ENCODE results near the gene GLIS1.

DNA sequence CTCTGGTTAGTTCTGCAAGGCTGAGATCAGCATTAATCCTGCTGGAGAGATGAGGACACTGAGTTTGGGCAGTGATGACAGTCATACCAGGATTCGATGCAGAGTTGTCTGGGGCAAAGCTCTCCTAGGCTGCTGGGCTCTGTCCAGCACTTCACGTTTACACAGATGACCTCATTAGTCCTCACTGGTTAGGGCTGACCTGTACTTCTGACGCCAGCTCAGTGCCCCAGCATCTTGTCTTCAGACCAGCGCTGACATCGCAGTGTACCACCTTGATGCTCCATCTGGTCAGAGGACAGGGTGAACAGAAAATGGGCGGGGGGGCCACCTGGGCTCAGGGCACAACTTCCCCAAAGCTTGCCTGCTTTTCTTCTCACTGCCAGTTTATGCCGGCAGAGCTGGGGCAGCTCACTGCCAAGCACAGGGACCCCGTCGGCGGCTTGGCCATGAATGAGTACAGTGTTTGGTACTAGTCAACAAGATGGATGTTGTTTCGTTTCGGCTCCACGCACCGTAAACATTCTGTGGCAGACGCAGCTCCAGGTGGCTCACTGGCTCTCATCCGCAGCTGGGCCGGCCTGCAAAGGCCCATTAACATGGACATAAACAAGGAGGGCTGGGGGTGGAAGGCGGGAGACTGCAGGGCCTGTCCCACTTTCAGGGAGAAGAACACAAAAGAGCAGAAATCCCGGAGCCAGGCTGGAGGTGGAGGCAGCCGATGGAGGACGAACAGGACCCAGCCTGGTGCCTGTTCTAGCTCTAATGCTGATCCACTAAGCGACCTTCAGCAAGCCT, 118.7 kb downstream of the GLIS1 start:
- TF ChIP-seq, protein P1, sequence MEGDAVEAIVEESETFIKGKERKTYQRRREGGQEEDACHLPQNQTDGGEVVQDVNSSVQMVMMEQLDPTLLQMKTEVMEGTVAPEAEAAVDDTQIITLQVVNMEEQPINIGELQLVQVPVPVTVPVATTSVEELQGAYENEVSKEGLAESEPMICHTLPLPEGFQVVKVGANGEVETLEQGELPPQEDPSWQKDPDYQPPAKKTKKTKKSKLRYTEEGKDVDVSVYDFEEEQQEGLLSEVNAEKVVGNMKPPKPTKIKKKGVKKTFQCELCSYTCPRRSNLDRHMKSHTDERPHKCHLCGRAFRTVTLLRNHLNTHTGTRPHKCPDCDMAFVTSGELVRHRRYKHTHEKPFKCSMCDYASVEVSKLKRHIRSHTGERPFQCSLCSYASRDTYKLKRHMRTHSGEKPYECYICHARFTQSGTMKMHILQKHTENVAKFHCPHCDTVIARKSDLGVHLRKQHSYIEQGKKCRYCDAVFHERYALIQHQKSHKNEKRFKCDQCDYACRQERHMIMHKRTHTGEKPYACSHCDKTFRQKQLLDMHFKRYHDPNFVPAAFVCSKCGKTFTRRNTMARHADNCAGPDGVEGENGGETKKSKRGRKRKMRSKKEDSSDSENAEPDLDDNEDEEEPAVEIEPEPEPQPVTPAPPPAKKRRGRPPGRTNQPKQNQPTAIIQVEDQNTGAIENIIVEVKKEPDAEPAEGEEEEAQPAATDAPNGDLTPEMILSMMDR (conservative IDR thresholded peaks at IDR 0.05) = no peak
- TF ChIP-seq EZH2 (IDR thresholded peaks at IDR 0.05; ENCODE audit: low read depth) = no peak

Measured in PC-9 (cell line).